K562 (cell line): ENCODE data around the gene OLFML2A. TPM values are rescaled to one million over a fixed set of nuclear protein-coding genes. Genes with fewer than 3 reads are reported as not detected.

ENCODE experiments used
- KAT8 ChIP-seq: fragments of 450-650 bp; IDR thresholded peaks from 2 replicates; pipeline ENCODE4 v1.6.1; 2016; ENCODE audit warnings: low read depth, mild to moderate bottlenecking
- KDM4B ChIP-seq, 2 experiments: fragments of 450-650 bp in 1 of 2; sonication (generic) in 1 of 2; IDR thresholded peaks; 2 replicates each; pipeline ENCODE4 v1.6.1; 2016 to 2017; ENCODE audit warnings: borderline replicate concordance in 2 of 2, antibody characterized with exemption in 1 of 2, low read depth in 1 of 2, mild to moderate bottlenecking in 1 of 2
- NONO ChIP-seq, 2 experiments: fragments of 200-400 bp in 1 of 2; fragments of 450-650 bp in 1 of 2; formaldehyde crosslinking in 1 of 2; IDR thresholded peaks; 2 replicates each; pipeline ENCODE4 v1.6.1; 2017; ENCODE audit warnings: low read depth in 2 of 2, mild to moderate bottlenecking in 2 of 2, moderate library complexity in 2 of 2, low read length in 1 of 2
- RAD21 ChIP-seq, 2 experiments: fragments of 250-450 bp in 1 of 2; fragments of 450-650 bp in 1 of 2; sonication (Bioruptor Pico) in 1 of 2; formaldehyde crosslinking in 1 of 2; IDR thresholded peaks in 1 of 2; conservative IDR thresholded peaks in 1 of 2; 2 replicates each; pipeline versions ENCODE4 v1.4.0 to v1.8.0; 2020 to 2022; ENCODE audit warnings: mild to moderate bottlenecking in 2 of 2, moderate library complexity in 1 of 2
- RBM15 ChIP-seq: fragments of 200-400 bp; formaldehyde crosslinking; IDR thresholded peaks from 2 replicates; pipeline ENCODE4 v1.6.1; 2018; ENCODE audit warnings: mild to moderate bottlenecking, low read length, moderate library complexity; ENCODE audit not compliant: insufficient read depth
- ZHX1 ChIP-seq: fragments of 150-350 bp; conservative IDR thresholded peaks from 2 replicates; pipeline ENCODE4 v1.6.1; 2014; ENCODE audit warnings: low read length
- ZKSCAN3 ChIP-seq: fragments of 250-450 bp; sonication (Bioruptor Pico); IDR thresholded peaks from 2 replicates; pipeline ENCODE4 v1.4.0; 2020
- polyA plus RNA-seq, 8 experiments: library from polyadenylated mRNA; depleted of rRNA in 4 of 8; stranded (reverse) in 5 of 8; unstranded in 3 of 8; fragments of >200 nt; fragmentation: Nextera tagmentation in 2 of 8; fragmentation: Illumina TruSeq in 1 of 8; extraction: Ambion mirVana in 2 of 8; extraction: Trizol in 1 of 8; gene quantifications; 2 replicates each; pipeline versions ENCODE4 v1.2.1 to v1.2.3, GENCODE V29; 2011 to 2014; ENCODE audit warnings: inconsistent platforms in 1 of 8, missing spikeins in 1 of 8
- total RNA-seq, 7 experiments: library from RNA; depleted of rRNA in 6 of 7; stranded (reverse); fragments of >200 nt in 6 of 7; fragmentation: Illumina TruSeq in 2 of 7; extraction: Trizol in 2 of 7; gene quantifications; 2 replicates each; pipeline versions ENCODE4 v1.2.1 to v1.2.3, GENCODE V29; 2011 to 2021; ENCODE audit warnings: low replicate concordance in 1 of 7
- TF ChIP-seq, protein P1 (sequence below): sonication (generic); formaldehyde crosslinking; IDR thresholded peaks from 2 replicates; pipeline ENCODE4 v1.9.0; 2022; ENCODE audit warnings: mild to moderate bottlenecking, missing genetic modification reagents
- TF ChIP-seq, protein P2 (sequence below), 2 experiments: fragments of 450-650 bp; IDR thresholded peaks; 2 replicates each; pipeline ENCODE4 v1.6.1; 2018; ENCODE audit warnings: mild to moderate bottlenecking in 2 of 2, low read depth in 1 of 2; ENCODE audit not compliant: partially characterized antibody in 2 of 2

Gene OLFML2A
- total and polyA plus RNA-seq, 9 of the 15 experiments (the other 6 are each of a cell fraction or from before 2014, with no cell fraction given), result 0.16 TPM; not detected in 8

DNA sequence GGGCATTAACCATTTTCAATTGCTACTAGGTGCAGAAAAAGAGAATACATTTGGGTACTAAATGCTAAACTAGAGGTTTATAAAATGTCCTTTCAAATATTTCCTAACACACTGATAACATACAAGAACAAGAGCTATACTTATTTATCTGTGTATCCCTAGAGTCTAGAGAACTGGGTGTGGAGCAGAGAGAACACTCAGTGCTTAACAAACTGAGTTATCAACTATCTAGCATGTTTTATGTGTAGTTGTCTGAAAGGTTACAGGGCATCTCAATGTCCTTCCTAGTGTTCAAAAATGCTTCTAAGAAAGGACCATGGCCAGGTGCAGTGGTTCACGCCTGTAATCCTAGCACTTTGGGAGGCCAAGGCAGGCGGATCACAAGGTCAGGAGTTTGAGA is 46.2 kb upstream of the OLFML2A start (continued):
- TF ChIP-seq ZHX1 (no peak), ZKSCAN3 (CRISPR knock-in tag) (no peak), RAD21 (CRISPR knock-in tag; conservative IDR thresholded peaks at IDR 0.05 in 1 of 2, IDR thresholded peaks at IDR 0.05 in 1 of 2) (no peak), RBM15 (no peak), KAT8 (no peak), KDM4B (IDR thresholded peaks at IDR 0.05; ENCODE audit: borderline replicate concordance in 2 of 2, low read depth in 1 of 2) (no peak), NONO (IDR thresholded peaks at IDR 0.05; ENCODE audit: low read depth in 2 of 2, low read length in 1 of 2) (no peak)
- TF ChIP-seq, protein P1, sequence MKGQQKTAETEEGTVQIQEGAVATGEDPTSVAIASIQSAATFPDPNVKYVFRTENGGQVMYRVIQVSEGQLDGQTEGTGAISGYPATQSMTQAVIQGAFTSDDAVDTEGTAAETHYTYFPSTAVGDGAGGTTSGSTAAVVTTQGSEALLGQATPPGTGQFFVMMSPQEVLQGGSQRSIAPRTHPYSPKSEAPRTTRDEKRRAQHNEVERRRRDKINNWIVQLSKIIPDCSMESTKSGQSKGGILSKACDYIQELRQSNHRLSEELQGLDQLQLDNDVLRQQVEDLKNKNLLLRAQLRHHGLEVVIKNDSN, result no peak
- TF ChIP-seq, protein P2, sequence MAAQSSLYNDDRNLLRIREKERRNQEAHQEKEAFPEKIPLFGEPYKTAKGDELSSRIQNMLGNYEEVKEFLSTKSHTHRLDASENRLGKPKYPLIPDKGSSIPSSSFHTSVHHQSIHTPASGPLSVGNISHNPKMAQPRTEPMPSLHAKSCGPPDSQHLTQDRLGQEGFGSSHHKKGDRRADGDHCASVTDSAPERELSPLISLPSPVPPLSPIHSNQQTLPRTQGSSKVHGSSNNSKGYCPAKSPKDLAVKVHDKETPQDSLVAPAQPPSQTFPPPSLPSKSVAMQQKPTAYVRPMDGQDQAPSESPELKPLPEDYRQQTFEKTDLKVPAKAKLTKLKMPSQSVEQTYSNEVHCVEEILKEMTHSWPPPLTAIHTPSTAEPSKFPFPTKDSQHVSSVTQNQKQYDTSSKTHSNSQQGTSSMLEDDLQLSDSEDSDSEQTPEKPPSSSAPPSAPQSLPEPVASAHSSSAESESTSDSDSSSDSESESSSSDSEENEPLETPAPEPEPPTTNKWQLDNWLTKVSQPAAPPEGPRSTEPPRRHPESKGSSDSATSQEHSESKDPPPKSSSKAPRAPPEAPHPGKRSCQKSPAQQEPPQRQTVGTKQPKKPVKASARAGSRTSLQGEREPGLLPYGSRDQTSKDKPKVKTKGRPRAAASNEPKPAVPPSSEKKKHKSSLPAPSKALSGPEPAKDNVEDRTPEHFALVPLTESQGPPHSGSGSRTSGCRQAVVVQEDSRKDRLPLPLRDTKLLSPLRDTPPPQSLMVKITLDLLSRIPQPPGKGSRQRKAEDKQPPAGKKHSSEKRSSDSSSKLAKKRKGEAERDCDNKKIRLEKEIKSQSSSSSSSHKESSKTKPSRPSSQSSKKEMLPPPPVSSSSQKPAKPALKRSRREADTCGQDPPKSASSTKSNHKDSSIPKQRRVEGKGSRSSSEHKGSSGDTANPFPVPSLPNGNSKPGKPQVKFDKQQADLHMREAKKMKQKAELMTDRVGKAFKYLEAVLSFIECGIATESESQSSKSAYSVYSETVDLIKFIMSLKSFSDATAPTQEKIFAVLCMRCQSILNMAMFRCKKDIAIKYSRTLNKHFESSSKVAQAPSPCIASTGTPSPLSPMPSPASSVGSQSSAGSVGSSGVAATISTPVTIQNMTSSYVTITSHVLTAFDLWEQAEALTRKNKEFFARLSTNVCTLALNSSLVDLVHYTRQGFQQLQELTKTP (IDR thresholded peaks at IDR 0.05; ENCODE audit: low read depth in 1 of 2, partially characterized antibody in 2 of 2), result no peak
